ENCODE measurements around the gene AARSD1.
A peak's percentile ranks its signal among the peaks of the same experiment; 100 is the strongest.
"Not testable (repeated sequence)": the region's sequence is repeated elsewhere in the genome, so short reads cannot be mapped to it uniquely, and the experiment has no call there.

Gene AARSD1, protein sequence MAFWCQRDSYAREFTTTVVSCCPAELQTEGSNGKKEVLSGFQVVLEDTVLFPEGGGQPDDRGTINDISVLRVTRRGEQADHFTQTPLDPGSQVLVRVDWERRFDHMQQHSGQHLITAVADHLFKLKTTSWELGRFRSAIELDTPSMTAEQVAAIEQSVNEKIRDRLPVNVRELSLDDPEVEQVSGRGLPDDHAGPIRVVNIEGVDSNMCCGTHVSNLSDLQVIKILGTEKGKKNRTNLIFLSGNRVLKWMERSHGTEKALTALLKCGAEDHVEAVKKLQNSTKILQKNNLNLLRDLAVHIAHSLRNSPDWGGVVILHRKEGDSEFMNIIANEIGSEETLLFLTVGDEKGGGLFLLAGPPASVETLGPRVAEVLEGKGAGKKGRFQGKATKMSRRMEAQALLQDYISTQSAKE

DNA sequence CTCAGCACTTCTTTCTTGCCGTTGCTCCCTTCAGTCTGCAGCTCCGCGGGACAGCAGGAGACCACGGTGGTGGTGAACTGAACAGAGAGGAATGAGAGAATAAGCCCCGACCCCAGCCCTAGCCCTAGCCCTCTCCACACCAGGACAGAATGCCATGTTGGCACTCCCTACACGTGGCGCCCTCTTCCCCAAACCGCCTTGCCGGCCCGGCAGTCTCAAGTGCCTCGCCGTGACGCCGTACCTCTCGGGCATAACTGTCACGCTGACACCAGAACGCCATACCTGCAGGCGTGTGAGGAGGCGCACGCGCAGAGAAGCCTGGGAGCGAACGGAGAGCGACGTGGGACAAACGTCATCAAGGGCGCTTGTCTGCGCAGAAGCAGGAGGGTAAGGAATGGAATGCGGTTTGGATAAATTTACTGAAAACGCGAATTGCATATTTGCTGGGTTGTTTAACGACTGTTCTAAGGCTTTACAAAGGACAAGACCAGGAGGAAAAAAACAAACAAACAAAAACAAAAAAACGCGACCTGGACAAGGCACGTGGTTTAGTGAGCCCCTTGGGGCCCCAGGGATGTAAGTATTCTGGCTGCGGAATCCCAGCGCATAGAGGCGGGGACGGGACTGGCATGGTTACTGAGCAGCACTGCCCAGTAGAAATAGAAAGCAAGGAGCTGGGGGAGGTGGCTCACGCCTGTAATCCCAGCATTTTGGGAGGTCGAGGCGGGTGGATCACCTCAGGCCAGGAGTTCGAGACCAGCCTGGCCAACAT, at the start of gene AARSD1:
Gene AARSD1, minus strand, starts transcription at position 294 of the 772 bp plus-strand sequence. Its CDS starts 14 bp downstream, at position 280.
- DNase-seq: peak; percentile 95

DNA sequence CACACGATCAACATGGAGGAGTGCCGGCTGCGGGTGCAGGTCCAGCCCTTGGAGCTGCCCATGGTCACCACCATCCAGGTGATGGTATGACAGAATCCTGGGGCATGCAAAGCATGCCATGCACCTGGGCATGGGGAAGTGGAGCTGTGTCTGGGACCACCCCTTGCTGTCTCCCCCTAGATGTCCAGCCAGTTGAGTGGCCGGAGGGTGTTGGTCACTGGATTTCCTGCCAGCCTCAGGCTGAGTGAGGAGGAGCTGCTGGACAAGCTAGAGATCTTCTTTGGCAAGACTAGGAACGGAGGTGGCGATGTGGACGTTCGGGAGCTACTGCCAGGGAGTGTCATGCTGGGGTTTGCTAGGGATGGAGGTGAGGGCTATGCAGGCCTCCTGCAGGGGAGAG, 49.0 kb upstream of the AARSD1 start:
- DNase-seq: no peak

DNA sequence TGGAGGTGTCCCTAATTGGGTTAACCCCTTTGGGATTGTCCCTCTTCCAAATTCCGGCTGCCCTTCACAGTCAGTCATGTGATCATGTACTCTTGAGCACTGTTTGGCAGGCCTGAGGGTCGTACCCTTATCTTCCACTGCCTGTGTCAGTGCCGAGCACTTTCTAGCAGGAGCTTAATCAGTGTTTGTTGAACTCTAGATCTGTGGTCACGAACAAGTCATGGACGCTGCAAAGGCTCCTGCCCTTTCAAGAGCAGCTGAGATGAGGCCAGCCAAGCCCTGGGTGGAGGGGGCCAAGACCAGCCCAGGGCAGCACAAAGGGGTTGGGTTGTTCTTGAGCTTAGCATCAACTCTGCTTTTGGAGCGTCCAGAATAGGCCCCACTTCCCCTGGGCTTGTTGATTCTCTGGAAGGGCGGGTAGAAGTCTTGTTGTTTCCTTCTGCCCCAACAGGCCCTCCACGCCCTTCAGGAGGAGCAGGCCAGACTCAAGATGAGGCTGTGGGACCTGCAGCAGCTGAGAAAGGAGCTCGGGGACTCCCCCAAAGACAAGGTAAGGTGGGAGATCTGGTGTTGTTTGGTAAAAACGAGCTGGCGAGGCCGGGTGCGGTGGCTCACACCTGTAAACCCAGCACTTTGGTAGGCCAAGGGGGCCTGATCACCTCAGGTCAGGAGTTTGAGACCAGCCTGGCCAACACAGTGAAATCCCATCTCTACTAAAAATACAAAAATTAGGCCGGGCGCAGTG, 47.6 kb upstream of the AARSD1 start:
- DNase-seq: no peak

DNA sequence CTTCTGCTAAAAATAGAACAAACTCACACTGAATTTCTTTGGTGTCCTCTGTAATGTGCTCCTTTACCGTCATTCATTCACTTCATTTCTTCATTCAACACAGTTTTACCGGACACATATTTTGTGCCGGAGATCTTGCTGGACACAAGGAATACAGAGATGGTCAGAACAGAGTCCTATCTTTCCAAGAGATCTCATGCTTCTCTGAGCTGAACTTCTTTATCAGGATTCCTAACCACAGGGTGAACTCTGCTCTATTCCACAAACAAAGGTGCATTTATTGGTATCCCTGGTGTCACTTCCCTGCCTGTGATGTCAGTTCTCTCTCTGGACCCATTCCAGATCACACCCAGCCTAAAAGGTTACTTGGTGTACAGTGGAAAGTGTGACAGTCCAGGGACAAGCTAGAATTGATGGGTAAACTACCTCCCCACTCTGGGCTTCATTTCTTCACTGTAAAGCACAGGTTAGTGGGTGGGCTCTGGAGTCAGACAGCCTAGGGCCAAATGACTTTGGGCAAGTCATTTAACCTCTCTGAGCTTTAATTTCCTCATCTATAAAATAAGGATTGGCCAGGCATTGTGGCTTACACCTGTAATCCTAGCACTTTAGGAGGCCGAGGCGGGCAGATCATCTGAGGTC, 46.5 kb upstream of the AARSD1 start:
- no peak for DNase-seq

DNA sequence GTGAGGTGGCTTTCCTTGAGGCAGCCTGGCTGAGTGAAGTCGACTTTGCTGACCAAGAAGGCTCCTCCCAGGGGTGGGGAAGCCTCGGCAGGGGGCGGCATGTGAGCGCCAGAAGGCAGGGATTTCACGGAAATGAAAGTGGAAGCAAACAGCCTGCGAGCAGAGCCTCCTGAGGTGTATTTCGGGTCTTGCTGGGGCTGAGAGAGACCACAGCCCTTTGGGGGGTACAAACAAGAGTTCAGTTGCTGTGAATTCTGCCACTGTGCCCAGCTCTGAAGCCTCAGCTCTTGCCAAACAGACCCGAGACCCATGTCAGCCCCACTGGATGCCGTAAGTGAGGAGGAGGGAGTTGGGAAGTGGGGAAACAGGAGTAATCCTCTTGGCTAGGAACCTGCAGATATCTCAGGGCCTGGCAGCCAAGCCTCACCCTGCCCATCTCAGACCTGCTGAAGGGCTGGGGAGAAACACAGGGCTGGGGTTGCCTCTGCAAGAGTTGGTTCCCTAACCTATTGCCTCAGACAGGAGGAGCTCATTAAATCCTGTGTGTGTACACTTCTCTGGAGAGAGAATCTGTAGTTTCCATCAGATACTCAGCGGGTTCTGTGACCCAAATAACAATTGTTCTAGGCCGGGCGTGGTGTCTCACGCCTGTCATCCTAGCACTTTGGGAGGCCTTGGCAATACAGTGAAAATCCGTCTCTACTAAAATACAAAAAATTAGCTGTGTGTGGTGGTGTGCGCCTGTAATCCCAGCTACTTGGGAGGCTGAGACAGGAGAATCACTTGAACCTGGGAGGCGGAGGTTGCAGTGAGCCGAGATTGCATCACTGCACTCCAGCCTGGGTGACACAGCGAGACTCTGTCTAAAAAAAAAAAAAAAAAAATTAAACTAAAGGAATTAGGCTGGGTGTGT, 42.6 kb upstream of the AARSD1 start, which contains the start of gene IFI35:
Gene IFI35, plus strand, starts transcription at position 146 of the 913 bp plus-strand sequence. Its CDS starts 164 bp downstream, at position 310.
- peak; percentile 91 for DNase-seq

DNA sequence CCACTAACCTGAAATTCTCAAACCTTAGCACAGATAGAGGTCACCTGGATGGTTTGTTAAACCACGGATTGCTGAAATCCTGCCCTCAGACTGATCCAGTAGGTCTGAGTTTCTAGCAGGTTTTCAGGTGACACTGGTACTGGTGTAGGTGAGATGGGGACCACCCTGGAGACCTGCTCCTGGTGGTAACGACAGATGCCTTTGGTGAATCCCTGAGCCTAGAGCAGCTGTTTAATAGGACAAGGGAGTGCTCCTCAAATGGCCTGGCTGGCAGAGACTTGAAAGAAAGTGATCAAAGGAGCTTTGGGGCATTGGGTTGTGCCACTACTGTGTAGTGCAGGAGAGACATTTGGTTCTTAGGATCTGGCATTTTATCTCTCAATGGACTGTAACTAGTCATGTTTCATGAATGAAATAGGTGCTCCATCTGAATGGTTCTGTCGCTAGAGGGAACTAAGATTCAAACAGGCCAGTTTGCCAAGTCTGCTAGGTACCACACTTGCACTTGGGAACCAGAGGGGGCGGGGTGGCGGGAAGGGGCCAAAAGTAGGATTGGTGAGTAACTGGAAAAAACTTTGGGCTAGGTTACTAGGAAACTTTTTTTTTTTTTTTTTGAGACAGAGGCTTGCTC, 39.4 kb upstream of the AARSD1 start:
- DNase-seq: no peak

DNA sequence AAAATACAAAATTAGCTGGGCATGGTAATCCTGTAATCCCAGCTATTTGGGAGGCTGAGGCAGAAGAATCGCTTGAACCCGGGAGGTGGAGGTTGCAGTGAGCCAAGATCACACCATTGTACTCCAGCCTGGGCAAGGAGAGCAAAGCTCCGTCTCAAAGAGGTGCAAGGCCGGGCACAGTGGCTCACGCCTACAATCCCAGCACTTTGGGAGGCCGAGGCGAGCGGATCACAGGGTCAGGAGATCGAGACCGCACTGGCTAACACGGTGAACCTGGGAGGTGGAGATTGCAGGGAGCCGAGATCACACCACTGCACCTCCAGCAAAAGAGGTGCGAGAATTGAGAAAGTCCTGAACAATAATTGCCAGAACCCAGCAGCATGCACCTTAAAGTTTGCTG, 36.6 kb upstream of the AARSD1 start:
- DNase-seq: not testable (repeated sequence)

DNA sequence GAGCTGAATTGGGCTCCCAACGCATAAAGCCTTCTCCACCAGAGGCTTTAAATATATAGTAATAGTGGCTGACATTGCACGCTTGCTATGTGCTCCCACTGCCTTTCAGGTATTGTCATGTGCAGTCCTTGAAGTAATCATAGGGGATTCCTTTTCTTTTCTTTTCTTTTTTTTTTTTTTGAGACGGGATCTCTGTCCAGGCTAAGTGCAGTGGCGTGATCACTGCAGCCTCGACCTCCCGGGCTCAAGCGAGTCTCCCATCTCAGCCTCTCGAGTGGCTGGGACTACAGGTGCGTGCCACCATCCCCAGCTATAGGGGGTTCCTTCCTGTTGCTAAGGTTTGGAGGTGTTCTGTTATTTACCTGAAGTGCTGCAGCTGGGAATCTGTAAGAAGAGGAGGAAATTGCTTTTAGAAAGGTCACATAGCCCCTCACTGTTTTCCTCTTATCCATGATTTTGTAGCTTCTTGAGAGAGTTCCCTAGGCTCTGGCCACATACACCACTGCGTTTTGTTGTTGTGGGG, 34.8 kb upstream of the AARSD1 start:
- no peak for DNase-seq

DNA sequence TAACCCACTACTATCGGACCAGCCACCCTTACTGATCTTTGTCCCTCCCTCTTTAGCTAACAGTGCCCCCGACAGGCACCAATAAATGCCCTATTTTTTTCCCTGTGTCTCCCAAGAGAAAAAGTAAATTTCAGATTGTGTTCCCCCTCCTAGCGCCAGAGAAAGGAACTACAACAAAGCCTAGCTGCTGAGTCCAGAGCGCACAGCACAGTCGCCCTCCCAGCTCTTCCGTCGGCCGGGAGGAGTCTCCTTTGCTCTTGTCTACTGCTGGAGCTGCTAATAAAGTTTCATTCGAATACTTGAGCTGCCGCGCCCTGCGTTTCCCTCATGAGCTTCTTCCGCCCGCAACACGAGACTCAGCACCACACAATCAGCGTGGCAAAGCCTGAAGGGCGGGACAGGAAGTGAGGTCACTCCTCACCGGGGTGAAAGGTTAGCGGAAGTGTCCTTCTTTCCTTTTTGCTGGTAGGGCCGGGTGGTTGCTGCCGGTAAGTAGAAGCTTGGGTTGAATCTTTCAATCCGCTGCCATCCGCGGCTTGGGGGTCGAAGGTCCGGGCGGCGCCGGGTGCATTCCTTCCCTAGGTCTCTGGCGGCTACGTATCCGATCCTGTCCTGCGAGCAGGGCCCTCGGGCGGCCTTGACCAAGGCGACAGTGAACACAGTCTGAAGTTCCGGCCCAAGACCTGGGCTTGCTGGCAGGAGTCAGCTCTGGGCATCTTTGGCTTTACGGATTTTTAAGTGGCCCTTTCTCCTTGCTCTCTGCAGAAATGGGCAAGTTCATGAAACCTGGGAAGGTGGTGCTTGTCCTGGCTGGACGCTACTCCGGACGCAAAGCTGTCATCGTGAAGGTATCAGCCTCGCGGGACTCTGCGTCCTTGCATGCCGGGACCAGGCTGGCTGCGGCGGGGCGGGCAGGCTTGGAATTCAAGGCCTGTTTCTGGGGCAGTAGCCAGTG, 34.0 kb upstream of the AARSD1 start, which contains the start of gene RPL27:
Gene RPL27, plus strand, starts transcription at position 436 of the 955 bp plus-strand sequence. Its CDS starts 332 bp downstream, at position 768.
- DNase-seq: peak; percentile 100

DNA sequence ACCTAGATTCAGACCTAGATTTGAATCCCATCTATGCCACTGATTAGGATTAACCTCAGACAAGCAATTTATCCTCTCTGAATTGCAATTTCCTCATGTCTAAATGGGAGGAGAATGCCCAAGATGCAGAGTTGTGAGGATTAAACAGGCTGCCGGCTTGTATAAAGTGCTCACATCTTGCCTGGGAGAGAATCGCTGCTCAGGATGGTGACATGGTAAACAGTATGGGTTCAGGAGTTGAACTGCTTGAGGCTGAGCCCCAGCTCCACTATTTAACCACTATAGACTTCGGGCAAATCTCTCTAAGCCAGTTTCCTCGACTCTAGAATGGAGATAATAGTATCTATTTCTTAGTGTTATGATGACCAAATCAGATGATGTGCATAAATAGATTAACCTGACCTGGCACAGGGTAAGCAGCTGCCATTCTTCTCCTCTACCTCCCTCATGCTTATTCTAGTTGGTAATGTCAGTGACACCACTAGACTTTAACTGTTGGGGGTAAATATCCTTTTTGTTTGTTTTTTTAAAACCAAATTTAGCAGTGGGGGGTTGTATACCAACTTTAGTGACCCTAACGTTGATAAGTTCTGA, 33.2 kb upstream of the AARSD1 start:
- no peak for DNase-seq

DNA sequence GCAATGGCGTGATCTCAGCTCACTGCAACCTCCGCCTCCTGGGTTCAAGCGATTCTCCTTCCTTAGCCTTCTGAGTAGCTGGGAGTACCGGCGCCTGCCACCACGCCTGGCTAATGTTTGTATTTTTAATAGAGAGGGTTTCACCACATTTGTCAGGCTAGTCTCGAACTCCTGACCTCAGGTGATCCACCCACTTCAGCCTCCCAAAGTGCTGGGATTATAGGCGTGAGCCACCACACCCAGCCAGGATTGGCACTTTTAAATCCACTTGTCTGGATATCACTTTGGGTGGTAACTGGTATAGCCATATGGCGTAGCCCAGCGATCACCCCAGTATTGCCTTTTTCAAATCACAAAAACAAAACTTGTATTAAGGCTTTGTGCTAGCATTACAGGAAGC, 29.7 kb upstream of the AARSD1 start:
- not testable (repeated sequence) for DNase-seq

DNA sequence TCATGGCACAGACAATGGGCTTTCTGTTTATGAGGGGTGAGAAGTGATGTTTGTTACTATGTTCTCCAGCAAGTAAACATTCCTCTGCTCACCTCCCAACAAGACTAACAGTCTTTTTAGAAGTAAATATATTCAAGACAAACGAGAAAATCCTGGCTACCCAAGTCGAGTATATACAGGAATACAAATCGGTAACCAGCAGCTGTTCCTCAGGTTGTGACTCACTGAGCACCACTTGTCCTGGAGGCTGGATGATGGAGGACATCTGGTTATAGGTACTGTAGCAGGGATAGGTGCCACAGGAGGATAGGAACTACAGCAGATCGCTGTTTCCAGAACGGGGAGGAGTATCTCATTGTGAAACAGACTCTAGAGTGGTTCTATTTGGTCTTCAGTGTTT, 28.6 kb upstream of the AARSD1 start:
- no peak for DNase-seq

DNA sequence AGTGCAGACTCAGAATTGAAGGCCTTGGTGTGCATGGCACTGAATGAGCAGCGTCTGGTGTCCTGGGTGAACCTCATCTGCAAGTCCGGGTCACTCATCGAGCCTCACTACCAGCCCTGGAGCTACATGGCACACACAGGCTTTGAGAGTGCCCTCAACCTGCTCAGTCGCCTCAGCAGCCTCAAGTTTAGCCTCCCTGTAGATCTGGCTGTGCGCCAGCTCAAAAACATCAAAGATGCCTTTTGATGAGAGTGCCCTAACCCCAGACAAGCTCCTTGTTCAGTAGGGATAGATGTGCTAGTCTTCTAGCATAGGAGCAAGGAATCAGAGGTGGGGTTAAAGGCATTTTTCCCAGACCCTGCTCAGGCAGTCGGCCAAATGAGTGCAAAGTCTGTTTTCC, 27.2 kb upstream of the AARSD1 start:
- no peak for DNase-seq

DNA sequence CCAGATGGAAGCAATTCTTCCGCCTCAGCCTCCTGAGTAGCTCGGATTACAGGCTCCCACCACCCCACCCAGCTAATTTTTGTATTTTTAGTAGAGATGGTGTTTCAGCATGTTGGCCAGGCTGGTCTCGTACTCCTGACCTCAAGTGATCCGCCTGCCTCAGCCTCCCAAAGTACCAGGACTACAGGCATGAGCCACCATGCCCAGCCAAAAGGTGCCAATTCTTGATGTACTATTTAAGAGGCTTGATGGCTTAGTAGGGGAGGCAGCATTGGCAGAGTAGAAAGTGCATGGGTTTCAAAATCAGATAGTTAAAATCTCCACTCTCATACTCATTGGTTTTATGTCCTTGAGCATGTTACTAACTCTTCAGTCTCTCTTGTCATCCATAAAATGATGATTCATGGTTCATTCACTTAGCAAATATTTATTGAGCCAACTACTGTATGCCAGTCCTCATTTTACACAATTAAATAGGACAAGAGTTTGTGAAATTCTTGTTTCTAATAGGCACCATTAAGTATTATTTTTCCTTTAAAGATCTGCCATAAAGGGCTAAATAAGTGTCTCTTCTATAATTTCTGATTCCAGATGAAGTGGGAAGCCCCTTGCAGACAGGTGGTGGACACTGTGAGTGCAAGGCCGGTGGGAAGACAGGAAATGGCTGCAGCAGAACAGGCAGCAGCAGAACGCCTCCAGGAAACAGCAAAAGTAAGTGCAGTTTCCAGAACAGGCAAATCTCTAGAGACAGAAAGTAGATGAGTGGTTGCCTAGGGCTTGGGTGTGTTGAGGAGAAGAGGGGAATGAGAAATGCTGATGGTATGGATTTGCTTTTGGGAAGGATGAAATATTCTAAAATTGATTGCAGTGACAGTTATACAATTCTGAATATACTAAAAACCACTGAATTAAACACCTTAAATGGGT, 25.7 kb upstream of the AARSD1 start:
- no peak for DNase-seq

DNA sequence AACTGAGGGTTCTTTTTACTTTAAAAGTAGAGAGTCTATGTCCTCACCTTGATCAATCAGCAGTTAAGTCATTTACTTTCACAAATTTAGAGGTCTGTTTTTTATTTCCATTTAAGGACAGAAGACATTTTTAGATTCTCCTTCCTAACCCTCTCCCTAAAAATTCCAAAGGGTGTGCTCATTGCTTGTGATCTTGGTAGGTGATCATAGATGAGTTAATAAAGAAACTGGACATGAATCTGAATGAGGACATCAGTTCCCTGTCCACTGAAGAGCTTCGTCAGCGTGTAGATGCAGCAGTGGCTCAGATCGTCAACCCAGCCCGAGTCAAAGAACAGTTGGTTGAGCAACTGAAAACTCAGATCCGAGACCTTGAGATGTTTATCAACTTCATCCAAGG, 24.9 kb upstream of the AARSD1 start:
- no peak for DNase-seq

DNA sequence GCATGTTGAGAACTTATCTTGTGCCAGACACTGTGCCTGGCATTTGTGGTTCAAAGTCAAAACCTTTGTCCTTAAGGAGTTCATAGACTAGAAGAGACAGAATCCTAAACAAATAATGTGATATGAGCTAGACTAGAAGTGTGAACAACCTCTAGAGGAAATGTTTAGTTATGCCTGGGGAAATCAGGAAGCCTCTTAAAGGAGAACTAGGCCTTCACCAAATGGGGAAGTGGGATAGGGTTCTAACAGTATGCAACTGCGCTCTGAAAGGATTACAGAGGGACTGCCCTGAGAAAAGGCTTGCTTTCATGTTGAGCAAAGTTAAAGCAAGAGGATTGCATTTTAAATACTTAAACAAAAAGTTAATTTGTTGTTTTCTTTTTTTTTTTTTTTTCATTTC, 21.0 kb upstream of the AARSD1 start:
- no peak for DNase-seq

DNA sequence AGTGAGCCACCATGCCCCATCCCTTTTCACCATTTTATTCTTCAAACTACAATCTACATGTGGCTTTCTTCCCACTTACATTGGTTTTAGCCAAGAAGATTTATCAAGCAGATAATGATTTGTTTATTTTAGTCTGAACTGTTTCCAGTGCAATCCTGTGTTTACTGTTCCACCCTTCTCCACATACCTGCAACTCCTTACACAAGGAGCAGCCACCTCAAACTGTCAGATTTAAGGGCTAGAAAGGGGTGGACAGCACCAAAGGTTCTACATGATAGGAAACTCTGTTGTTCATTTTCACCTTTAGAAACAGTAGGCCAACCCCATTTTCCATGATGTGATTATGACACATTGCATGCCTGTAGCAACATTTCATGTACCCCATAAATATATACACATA, 18.0 kb upstream of the AARSD1 start:
- DNase-seq: no peak

Data from femur (tissue), 1 donor.